GM21367 (cell line): ENCODE measurements around the gene ITFG1.

Source experiments
- ATAC-seq: cut with Tn5 transposase; IDR thresholded peaks from one replicate; pipeline ENCODE4 v1.9.1; 2021; ENCODE audit not compliant: unreplicated experiment

ITFG1 gene

GRCh38 chr16:47460711-47461597, at the start of gene ITFG1, which contains the start of gene PHKB:
ITFG1 (minus strand) TSS chr16:47461063; CDS start chr16:47461045, 18 bp downstream.
PHKB (plus strand) TSS chr16:47461331; CDS start chr16:47461351, 20 bp downstream.
- ATAC-seq = peak; percentile 59

- no peak for ATAC-seq
These were observed 46.8 kb upstream of the ITFG1 start for GRCh38 chr16:47507701-47508100.

DNA sequence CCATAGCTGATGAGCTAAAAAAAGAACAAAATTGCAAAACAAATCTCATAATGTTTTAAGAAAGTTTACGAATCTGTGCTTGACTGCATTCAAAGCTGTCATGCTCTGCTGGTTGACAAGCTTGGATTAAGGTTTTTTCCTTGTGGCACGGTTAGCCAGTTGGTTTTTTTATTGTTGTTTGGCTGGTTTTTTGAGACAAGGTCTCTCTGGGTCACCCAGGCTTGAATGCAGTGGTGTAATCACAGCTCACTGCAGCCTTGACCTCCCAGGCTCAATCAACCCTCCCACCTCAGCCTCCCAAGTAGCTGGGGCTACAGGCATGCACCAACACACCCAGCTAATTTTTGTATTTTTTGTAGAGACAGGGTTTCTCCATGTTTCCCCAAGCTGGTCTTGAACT, 45.9 kb upstream of the ITFG1 start:
- no peak for ATAC-seq

- ATAC-seq = no peak
These were observed 43.7 kb upstream of the ITFG1 start for GRCh38 chr16:47504599-47504998.

DNA sequence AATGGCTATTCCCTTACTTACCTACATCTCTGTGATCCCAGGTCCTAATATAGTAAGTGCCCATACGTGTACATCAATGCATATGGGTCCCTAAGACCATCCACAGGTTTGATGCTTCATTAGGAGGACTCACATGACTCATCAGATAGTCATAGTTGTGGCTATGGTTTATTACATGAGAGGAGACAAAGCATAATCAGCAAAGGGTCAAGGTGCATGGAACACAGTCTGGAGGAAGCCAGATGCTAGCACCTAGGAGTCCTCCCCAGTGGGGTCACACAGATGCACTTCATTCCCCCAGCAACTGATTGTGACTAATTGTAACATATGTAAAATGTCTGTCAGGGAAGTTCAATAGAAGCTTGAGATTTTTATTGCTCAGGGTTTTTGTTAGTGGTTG, 43.1 kb upstream of the ITFG1 start:
- ATAC-seq = no peak

DNA sequence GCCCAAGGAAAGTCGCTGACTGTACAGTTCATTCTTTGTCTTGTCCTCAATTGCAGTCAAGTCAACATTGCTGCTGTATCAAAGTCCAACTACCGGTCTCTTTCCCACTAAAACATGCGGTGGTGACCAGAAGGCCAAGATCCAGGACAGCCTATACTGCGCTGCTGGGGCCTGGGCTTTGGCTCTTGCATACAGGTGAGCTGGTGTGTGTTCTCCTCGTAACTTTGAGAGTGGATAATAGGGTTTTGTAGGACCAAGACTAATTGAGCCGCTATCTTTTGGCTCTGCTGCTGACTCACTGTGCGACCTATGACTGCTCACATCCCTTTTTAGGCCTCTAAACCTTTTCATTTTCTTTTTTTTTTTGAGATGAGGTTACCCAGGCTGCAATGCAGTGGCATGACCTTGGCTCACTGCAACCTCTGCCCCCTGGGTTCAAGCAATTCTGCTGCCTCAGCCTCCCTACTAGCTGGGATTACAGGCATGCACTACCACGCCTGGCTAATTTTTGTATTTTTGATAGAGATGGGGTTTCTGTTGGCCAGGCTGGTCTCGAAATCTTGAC, 38.9 kb upstream of the ITFG1 start:
- no peak for ATAC-seq

DNA sequence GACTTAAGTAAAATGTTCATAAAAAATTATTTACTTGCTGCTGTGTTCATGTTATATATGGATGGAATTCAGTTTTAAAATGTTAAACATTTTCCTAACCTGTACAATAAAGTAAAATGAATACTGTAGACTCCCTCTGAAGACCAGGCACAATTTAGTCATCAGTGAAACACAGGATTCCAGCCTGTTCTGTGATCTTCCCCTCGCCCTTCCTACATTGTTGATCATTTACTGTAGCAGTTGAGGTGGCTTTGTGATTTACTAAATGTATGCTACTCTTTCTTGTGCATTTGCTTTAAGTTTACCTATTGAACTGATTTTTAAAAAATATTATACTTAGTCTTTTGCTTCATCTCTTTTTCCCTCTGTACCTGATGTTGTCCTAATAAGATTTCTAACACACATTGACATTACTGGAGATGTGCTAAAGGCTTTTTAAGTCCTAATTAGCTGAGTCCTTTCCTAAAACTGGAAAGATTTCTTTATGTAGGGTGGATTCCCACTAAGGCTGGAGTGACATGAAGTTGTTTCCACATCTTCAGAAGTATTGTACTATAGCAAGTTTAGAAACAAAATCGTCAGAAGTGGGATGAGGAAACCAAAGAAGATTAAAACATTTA, 38.3 kb upstream of the ITFG1 start:
- ATAC-seq = no peak

DNA sequence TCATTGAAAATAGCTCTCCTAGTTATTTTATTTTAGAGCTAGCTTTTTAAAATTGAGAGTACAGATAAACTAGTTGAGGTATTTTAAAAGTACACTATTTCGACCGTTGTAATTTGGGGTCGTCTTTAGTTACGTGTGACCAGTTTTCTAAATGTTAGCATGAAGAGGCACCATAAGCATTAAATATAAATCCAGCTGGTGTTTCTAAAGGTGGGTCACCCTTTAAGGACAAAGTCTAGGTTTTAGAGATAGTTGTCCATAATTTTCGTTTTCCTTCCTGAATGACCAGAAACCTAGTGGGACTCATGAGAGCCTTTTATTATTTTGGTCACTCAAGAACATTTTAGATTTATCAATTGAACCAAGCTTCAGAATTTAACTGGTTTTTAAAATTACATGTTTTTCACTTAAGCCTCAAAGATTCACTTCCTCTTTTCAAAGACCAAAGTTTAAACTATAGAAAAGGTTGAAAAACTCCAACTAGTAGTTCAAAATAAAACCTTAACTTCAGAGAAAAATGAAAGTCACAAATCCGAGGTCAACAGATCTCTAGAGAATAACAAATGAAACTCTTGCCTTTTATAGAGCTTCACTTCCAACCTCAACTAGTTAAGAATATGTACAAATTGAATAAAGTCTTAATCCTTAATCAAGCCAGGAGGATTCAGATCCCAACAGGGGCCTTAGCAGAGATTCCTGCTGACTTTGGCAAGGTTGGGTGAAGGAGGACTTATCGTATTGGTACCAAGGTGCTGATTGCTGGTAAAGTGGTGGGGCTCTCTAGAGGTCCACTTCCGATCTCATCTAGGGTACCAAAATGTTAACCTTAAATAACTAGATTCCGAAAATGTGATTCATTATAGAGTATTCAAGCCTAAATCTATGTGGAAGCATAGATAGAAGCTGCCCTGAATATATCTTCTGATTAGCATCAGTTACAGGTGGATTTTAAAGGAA, 32.8 kb upstream of the ITFG1 start:
- peak; percentile 53 for ATAC-seq

- ATAC-seq = peak; percentile 52
These were observed 31.8 kb upstream of the ITFG1 start for GRCh38 chr16:47492428-47493377.

DNA sequence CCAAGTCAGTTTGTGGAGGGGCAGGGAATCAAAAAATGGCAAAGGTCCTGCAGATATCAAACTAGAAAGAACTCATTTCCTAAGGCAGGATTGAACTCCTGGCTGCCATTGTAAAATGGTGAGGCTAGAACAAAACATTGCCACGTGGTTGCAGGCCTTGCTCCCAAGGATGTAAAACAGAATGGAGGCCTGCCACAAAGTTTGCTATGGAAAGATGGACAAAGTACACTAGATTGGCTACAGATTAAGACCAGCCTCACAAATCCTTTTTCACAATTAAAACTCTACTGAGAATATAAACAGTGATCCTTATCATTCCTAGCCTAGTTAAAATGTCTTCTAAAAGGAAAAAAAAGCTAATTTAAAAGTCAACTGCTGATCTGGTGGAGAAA, 31.2 kb upstream of the ITFG1 start:
- ATAC-seq = no peak

GRCh38 chr16:47490471-47490870, 29.6 kb upstream of the ITFG1 start:
- no peak for ATAC-seq

GRCh38 chr16:47488051-47488450, 27.2 kb upstream of the ITFG1 start:
- ATAC-seq = no peak

- no peak for ATAC-seq
These were observed 26.0 kb upstream of the ITFG1 start for GRCh38 chr16:47486856-47487255.

GRCh38 chr16:47483616-47484015, 22.8 kb upstream of the ITFG1 start:
- ATAC-seq = no peak

- ATAC-seq = no peak
These were observed 21.0 kb upstream of the ITFG1 start for GRCh38 chr16:47481698-47482374.

GRCh38 chr16:47480410-47480809, 19.5 kb upstream of the ITFG1 start:
- ATAC-seq = no peak

DNA sequence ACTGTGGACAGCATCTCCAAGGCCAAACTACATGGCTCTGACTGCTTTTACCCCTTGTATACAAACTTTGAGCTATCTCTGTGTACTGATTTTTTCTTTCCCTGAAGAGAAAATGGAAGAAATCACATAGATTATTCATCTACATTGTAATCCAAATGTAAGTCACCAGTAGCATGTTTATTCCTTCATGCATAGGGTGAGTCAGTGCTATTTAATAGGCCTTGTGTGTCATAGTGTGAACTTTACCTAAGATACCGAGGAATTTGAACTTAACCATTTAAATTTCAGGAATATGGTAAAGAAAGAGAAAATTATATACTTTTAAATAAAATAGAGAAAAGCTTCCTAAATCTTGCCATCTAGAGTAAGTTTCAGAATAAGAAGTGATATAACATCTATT, 16.8 kb upstream of the ITFG1 start:
- no peak for ATAC-seq

- ATAC-seq = no peak
These were observed 15.9 kb upstream of the ITFG1 start for GRCh38 chr16:47476654-47477345.

DNA sequence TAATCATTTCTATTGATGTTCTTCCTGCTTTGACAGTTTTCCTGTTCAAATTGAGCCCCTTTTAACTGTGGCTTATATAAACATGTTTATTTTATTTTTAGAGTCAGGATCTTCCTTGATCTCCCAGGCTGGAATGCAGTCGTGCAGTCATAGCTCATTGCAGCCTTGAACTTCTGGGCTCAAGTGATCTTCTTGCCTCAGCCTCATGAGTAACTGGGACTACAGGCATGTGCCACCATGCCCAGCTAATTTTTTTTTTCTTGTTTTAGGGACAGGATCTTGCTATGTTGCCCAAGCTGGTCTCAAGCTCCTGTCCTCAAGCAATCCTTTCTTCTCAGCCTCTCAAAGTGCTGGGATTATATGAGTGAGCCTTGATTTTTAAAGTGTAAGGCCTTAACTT, 14.9 kb upstream of the ITFG1 start:
- no peak for ATAC-seq
